ENCODE measurements around the gene STK32C. TPM values are rescaled to one million over a fixed set of nuclear protein-coding genes. Genes with fewer than 3 reads are reported as not detected.
"Not testable (repeated sequence)": the region's sequence is repeated elsewhere in the genome, so short reads cannot be mapped to it uniquely, and the experiment has no call there.

Gene STK32C
- total RNA-seq, 1 donor from 2014 or later, result 69.2 TPM

- TF ChIP-seq, protein P1, sequence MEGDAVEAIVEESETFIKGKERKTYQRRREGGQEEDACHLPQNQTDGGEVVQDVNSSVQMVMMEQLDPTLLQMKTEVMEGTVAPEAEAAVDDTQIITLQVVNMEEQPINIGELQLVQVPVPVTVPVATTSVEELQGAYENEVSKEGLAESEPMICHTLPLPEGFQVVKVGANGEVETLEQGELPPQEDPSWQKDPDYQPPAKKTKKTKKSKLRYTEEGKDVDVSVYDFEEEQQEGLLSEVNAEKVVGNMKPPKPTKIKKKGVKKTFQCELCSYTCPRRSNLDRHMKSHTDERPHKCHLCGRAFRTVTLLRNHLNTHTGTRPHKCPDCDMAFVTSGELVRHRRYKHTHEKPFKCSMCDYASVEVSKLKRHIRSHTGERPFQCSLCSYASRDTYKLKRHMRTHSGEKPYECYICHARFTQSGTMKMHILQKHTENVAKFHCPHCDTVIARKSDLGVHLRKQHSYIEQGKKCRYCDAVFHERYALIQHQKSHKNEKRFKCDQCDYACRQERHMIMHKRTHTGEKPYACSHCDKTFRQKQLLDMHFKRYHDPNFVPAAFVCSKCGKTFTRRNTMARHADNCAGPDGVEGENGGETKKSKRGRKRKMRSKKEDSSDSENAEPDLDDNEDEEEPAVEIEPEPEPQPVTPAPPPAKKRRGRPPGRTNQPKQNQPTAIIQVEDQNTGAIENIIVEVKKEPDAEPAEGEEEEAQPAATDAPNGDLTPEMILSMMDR (IDR thresholded peaks at IDR 0.05; ENCODE audit: partially characterized antibody, unreplicated experiment), result no peak
- peaks cover 6% of the 10 kb centered on the region for H3K4me1 Mint-ChIP-seq (ENCODE audit: low read depth, unreplicated experiment)
- DNase-seq, result no peak
- H3K27ac Mint-ChIP-seq (ENCODE audit: unreplicated experiment), result peak overlapping the region; percentile 59
- no peak overlapping the region for H3K4me3 Mint-ChIP-seq (ENCODE audit: unreplicated experiment)
- H3K36me3 Mint-ChIP-seq (ENCODE audit: unreplicated experiment), result no peaks in the 10 kb centered on the region
- H3K9me3 Mint-ChIP-seq (ENCODE audit: unreplicated experiment), result peaks cover 6% of the 10 kb centered on the region
- peaks cover 2% of the 10 kb centered on the region for H3K27me3 Mint-ChIP-seq (ENCODE audit: unreplicated experiment)
Observed at GRCh38 chr10:132162021-132162531, 145.7 kb downstream of the STK32C start.

DNA sequence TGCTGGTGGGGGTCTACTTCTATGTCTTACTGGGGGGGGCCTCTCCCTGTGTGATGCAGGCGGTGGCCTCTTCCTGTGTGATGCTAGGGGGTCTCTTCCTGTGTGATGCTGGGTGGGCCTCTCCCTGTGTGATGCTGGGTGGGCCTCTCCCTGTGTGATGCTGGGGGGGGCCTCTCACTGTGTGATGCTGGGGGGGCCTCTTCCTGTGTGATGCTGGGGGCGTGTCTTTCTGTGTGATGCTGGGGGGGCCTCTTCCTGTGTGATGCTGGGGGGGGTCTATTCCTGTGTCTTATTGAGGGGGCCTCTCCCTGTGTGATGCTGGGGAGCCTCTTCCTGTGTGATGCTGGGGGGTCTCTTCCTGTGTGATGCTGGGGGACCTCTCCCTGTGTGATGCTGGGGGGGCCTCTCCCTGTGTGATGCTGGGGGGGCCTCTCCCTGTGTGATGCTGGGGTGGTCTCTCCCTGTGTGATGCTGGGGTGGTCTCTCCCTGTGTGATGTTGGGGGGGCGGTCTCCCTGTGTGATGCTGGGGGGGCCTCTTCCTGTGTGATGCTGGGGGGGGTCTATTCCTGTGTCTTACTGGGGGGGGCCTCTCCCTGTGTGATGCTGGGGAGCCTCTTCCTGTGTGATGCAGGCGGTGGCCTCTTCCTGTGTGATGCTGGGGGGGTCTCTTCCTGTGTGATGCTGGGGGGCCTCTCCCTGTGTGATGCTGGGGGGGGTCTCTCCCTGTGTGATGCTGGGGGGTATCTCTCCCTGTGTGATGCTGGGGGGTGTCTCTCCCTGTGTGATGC is 146.7 kb downstream of the STK32C start:
- H3K4me3 Mint-ChIP-seq (ENCODE audit: unreplicated experiment); H3K27ac Mint-ChIP-seq (ENCODE audit: unreplicated experiment); H3K36me3 Mint-ChIP-seq (ENCODE audit: unreplicated experiment); H3K27me3 Mint-ChIP-seq (ENCODE audit: unreplicated experiment); H3K4me1 Mint-ChIP-seq (ENCODE audit: low read depth, unreplicated experiment); H3K9me3 Mint-ChIP-seq (ENCODE audit: unreplicated experiment); DNase-seq: not testable (repeated sequence)

DNA sequence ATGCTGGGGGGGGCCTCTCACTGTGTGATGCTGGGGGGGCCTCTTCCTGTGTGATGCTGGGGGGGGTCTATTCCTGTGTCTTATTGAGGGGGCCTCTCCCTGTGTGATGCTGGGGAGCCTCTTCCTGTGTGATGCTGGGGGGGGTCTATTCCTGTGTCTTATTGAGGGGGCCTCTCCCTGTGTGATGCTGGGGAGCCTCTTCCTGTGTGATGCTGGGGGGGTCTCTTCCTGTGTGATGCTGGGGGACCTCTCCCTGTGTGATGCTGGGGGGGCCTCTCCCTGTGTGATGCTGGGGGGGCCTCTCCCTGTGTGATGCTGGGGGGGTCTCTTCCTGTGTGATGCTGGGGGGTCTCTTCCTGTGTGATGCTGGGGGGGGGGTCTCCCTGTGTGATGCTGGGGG is 147.5 kb downstream of the STK32C start:
- H3K27ac Mint-ChIP-seq (ENCODE audit: unreplicated experiment); H3K9me3 Mint-ChIP-seq (ENCODE audit: unreplicated experiment); DNase-seq; H3K36me3 Mint-ChIP-seq (ENCODE audit: unreplicated experiment); H3K4me3 Mint-ChIP-seq (ENCODE audit: unreplicated experiment); H3K4me1 Mint-ChIP-seq (ENCODE audit: low read depth, unreplicated experiment); H3K27me3 Mint-ChIP-seq (ENCODE audit: unreplicated experiment): not testable (repeated sequence)

DNA sequence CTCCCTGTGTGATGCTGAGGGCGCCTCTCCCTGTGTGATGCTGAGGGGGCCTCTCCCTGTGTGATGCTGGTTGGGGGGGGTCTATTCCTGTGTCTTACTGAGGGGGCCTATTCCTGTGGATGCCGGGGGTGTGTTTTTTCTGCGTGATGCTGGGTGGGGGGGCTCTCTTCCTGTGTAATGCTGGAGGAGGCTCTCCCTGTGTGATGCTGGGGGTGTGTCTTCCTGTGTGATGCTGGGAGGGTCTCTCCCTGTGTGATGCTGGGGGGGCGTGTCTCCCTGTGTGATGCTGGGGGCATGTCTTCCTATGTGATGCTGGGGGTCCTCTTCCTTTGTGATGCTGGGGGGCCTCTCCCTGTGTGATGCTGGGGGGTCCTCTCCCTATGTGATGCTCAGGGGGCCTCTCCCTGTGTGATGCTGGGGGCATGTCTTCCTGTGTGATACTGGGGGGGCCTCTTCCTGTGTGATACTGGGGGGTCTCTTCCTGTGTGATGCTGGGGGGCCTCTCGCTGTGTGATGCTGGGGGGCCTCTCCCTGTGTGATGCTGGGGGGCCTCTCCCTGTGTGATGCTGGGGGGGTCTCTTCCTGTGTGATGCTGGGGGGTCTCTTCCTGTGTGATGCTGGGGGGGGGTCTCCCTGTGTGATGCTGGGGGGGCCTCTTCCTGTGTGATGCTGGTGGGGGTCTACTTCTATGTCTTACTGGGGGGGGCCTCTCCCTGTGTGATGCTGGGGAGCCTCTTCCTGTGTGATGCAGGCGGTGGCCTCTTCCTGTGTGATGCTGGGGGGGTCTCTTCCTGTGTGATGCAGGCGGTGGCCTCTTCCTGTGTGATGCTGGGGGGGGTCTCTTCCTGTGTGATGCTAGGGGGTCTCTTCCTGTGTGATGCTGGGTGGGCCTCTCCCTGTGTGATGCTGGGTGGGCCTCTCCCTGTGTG is 148.2 kb downstream of the STK32C start:
- H3K4me3 Mint-ChIP-seq (ENCODE audit: unreplicated experiment), result peak overlapping the region; percentile 42
- peak; percentile 49 for DNase-seq
- not testable (repeated sequence) for H3K27me3 Mint-ChIP-seq (ENCODE audit: unreplicated experiment); H3K9me3 Mint-ChIP-seq (ENCODE audit: unreplicated experiment); H3K4me1 Mint-ChIP-seq (ENCODE audit: low read depth, unreplicated experiment); H3K36me3 Mint-ChIP-seq (ENCODE audit: unreplicated experiment)
- H3K27ac Mint-ChIP-seq (ENCODE audit: unreplicated experiment), result peak overlapping the region; percentile 22

GRCh38 chr10:132158823-132159222 is 148.9 kb downstream of the STK32C start:
- TF ChIP-seq, protein P1 (IDR thresholded peaks at IDR 0.05; ENCODE audit: partially characterized antibody, unreplicated experiment), result no peak
- Mint-ChIP-seq H3K27ac (ENCODE audit: unreplicated experiment) (peak overlapping the region; percentile 22), H3K36me3 (ENCODE audit: unreplicated experiment) (no peaks in the 10 kb centered on the region)

GRCh38 chr10:132158122-132158741 is 149.5 kb downstream of the STK32C start:
- Mint-ChIP-seq H3K9me3 (ENCODE audit: unreplicated experiment) (peaks cover 4% of the 10 kb centered on the region), H3K36me3 (ENCODE audit: unreplicated experiment) (no peaks in the 10 kb centered on the region), H3K4me1 (ENCODE audit: low read depth, unreplicated experiment) (peaks cover 6% of the 10 kb centered on the region), H3K4me3 (ENCODE audit: unreplicated experiment) (no peak overlapping the region), H3K27ac (ENCODE audit: unreplicated experiment) (no peak overlapping the region), H3K27me3 (ENCODE audit: unreplicated experiment) (peaks cover 2% of the 10 kb centered on the region)
- DNase-seq, result no peak
- TF ChIP-seq, protein P1 (IDR thresholded peaks at IDR 0.05; ENCODE audit: partially characterized antibody, unreplicated experiment), result no peak

More at GRCh38 chr10:132158823-132159222, 148.9 kb downstream of the STK32C start:
- peaks cover 2% of the 10 kb centered on the region for H3K27me3 Mint-ChIP-seq (ENCODE audit: unreplicated experiment)
- peaks cover 4% of the 10 kb centered on the region for H3K9me3 Mint-ChIP-seq (ENCODE audit: unreplicated experiment)
- no peak overlapping the region for H3K4me3 Mint-ChIP-seq (ENCODE audit: unreplicated experiment)
- H3K4me1 Mint-ChIP-seq (ENCODE audit: low read depth, unreplicated experiment), result peaks cover 6% of the 10 kb centered on the region
- no peak for DNase-seq

Data from glutamatergic neuron (in vitro differentiated cells).